Mucosa of rectum (tissue), 2 donors: Measurements from ENCODE around the gene PI4KA.
"Not testable (repeated sequence)": the region's sequence is repeated elsewhere in the genome, so short reads cannot be mapped to it uniquely, and the experiment has no call there.

Source experiments
- H3K27ac ChIP-seq, 2 donors: one replicate each; pipeline ENCODE4 v1.7.0; 2013; ENCODE audit warnings: inconsistent platforms in 2 of 2, low read depth in 2 of 2, low read length in 2 of 2
- H3K27me3 ChIP-seq, 2 donors: one replicate each; pipeline ENCODE4 v1.7.0; 2013; ENCODE audit warnings: low read length in 2 of 2; ENCODE audit not compliant: control insufficient read depth in 2 of 2, insufficient read depth in 2 of 2
- H3K36me3 ChIP-seq, 2 donors: one replicate each; pipeline ENCODE4 v1.7.0; 2013; ENCODE audit warnings: low read length in 2 of 2; ENCODE audit not compliant: control insufficient read depth in 2 of 2, insufficient read depth in 2 of 2
- H3K4me1 ChIP-seq, 2 donors: one replicate each; pipeline ENCODE4 v1.7.0; 2013; ENCODE audit warnings: low read length in 2 of 2, mild to moderate bottlenecking in 1 of 2; ENCODE audit not compliant: control insufficient read depth in 2 of 2, insufficient read depth in 2 of 2
- H3K4me3 ChIP-seq, 2 donors: one replicate each; pipeline ENCODE4 v1.7.0; 2013; ENCODE audit warnings: low read length in 2 of 2
- H3K9ac ChIP-seq, 2 donors: one replicate each; pipeline ENCODE4 v1.7.0; 2013; ENCODE audit warnings: low read length in 2 of 2, low read depth in 1 of 2, mild to moderate bottlenecking in 1 of 2
- H3K9me3 ChIP-seq, 2 donors: one replicate each; pipeline ENCODE4 v1.7.0; 2013; ENCODE audit warnings: low read length in 2 of 2; ENCODE audit not compliant: control insufficient read depth in 2 of 2
- donor health status: healthy.
- donor health status: Normal muscosa, but diverticular disease.

Gene PI4KA

DNA sequence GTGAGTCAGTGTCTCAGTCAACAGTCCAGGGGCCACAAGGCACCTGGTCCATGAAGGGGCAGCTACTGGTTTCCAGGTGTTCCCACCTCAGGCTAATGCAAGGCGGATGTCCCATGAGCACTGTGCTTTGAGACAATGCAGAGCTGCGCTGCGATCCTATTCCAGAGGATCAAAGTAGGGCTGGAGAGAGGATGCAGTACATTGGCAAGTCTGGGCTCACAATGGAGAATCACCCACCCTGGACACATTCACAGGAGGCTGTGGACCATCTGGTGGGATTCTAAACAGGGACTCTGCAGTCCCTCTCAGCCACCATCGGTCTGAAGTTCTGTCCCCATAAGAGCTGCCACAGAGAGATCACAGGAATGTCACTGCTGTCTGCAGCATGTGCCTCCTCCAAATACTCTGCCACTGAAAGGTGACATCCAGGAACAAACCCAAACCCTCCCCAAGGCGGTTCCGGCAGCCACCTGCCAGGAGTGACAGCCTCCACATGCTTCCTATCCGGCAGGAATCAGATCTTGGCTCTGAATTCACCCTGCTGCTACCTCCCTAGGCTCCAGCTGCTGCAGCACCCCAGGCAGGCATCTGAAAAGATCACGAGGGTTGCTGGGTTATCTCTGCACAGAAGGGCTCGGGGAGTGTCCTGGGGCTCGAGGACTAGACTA, 130.0 kb downstream of the PI4KA start:
- H3K9ac ChIP-seq: no peak overlapping the region
- no peak overlapping the region for H3K27ac ChIP-seq
- peaks cover 44 to 50% of the 10 kb centered on the region in 2 donors for H3K36me3 ChIP-seq
- H3K27me3 ChIP-seq: no peaks in the 10 kb centered on the region
- no peaks in the 10 kb centered on the region for H3K4me1 ChIP-seq
- no peak overlapping the region for H3K4me3 ChIP-seq
- H3K9me3 ChIP-seq: no peaks in the 10 kb centered on the region

DNA sequence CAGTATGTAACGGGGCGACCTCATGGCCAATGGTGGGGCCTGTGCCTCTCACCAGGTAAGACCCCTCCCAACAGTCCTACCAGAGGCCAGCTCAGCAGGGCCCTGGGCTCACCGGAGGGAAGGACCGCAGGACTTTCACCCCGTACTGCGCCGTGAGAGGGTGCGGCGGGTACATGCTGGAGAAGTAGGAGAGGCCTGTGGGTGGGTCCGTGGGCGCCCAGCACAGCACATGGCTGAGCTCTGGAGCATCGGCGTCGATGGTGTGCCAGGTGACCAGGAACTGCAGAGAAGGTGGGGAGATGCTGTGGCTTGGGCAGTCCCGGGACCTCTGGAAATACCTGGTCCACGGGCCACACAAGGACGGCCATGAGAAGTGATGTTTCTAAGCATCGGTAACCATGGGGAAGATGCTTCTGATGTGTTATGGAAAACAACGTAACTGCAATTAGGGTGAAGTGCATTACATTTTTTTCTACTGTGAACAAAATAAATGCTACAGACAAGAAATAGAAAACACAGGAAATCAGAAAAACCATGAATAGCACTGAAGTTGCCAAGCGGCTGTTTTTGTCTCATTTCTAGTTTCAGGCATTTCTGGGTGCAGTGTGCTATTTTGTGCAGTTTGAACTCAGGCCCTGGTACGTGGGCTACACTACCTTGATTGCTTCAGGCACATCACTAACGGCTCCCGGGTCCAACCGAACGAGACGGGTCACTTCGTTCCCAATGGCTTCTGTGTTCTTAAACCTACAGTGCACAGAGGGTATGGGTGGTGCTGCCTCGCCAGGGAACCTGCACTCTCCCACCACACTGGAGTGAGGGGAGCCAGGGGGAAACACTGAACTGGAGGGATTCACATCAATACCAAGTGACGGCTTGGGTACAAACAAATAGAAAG, 131.2 kb downstream of the PI4KA start:
- H3K36me3 ChIP-seq: peaks cover 43 to 50% of the 10 kb centered on the region in 2 donors
- H3K9ac ChIP-seq: no peak overlapping the region
- H3K9me3 ChIP-seq: no peaks in the 10 kb centered on the region
- no peak overlapping the region for H3K4me3 ChIP-seq
- H3K4me1 ChIP-seq: no peaks in the 10 kb centered on the region
- H3K27ac ChIP-seq: no peak overlapping the region
- no peaks in the 10 kb centered on the region for H3K27me3 ChIP-seq

DNA sequence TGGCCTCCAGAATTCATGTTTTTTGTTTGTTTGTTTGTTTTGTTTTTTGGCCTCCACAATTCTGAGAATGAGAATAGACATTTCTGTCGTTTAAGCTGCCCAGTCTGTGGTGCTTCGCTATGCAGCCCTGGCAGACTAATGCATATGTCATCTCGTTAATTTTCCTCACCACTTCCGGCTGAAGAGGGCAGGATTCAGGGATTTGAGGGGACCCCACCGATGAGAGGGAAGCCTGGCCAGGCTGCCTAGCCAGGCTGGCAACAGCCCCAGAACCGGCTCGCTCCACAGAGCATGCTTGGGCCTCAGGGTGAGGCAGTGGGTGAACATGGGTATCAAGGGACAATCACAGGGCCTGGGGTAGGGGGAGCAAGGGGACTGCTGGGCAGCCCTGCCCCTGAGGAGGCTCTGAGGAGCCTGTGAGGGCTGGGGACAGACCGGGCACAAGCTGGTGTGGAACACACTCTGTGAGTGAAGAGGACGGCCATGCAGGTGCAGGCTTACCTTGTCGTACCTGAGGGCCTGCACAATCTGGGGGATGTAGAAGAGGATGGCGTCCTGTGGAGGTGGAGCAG, 132.5 kb downstream of the PI4KA start:
- no peaks in the 10 kb centered on the region for H3K4me1 ChIP-seq
- H3K27me3 ChIP-seq: no peaks in the 10 kb centered on the region
- H3K4me3 ChIP-seq: no peak overlapping the region
- no peak overlapping the region for H3K27ac ChIP-seq
- no peaks in the 10 kb centered on the region for H3K9me3 ChIP-seq
- H3K36me3 ChIP-seq: peaks cover 41 to 47% of the 10 kb centered on the region in 2 donors
- H3K9ac ChIP-seq: no peak overlapping the region

DNA sequence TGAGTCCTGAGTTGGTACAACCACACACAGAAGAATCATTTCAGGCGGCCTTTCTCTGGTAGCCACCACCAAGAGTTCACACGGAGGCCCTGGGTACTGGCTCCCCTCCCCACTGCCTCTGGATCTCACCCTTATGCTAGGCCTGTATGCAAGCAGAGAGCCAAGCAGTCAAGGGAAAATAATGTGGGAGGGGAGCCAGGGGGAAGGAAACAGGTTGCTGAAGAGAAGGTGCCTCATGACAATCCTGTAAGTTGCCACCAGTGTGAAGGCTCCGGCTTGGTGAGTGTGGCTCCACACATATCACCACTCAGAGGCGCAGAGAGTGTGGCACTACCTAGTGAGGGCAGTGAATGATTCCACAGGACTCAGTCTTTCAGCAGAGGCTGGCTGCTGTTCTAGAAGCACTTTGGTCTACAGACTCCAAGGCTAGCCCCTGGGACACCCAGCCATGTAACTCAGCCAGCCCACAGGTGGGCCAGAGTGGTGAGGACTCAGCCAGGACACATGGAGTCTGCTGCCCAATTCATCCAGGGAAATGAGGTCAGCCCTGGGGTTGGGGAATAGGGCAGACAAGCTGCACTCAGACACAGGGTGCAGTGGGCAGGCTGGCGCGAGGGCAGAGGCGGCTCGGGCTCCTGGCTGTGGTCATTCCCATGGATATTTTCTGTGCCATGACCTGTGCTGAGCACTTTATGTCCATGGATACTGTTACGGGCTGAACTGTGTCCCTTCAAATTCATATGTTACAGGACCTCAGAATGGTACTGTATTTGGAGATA, 133.7 kb downstream of the PI4KA start:
- no peaks in the 10 kb centered on the region for H3K27me3 ChIP-seq
- H3K36me3 ChIP-seq: peaks cover 40 to 46% of the 10 kb centered on the region in 2 donors
- no peaks in the 10 kb centered on the region for H3K9me3 ChIP-seq
- H3K9ac ChIP-seq: no peak overlapping the region
- no peaks in the 10 kb centered on the region for H3K4me1 ChIP-seq
- no peak overlapping the region for H3K27ac ChIP-seq
- no peak overlapping the region for H3K4me3 ChIP-seq

DNA sequence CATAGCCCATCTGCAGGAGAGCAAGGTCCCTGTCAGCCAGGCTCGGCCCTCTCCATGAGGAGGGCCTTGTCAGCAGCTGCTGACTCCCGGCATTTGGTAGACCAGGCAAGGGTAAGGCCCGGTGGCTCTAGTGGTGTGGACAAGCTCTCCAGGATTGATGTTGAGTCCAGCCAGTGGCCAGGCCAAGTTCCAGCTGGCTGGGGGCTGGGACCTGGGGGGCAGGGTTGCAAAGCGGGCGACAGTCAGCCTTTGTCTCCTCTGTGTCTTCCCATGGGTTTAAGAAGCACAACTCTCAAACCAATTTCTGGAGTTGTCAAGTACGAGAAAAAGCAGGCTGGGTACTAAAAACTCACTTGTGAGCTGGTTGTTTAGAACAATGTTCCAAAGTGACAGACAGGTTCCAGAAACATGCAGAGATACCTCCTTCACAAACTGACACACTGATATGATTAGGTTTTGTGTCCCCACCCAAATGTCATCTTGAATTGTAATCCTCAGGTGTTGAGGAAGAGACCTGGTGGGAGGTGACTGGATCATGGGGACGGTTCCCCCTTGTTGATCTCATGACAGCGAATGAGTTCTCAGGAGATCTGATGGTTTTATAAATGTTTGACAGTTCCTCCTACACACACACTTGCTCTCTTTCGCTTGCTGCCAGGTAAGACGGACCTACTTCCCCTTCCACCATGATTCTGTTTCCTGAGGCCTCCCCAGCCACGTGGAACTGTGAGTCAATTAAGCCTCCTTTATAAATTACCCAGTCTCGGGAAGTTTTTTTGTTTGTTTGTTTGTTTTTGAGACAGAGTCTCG, 137.0 kb downstream of the PI4KA start:
- Histone ChIP-seq H3K9me3 (no peaks in the 10 kb centered on the region), H3K9ac (no peak overlapping the region), H3K27ac (no peak overlapping the region), H3K4me1 (no peaks in the 10 kb centered on the region), H3K36me3 (peaks cover 9 to 15% of the 10 kb centered on the region in 2 donors), H3K27me3 (no peaks in the 10 kb centered on the region), H3K4me3 (no peak overlapping the region)

DNA sequence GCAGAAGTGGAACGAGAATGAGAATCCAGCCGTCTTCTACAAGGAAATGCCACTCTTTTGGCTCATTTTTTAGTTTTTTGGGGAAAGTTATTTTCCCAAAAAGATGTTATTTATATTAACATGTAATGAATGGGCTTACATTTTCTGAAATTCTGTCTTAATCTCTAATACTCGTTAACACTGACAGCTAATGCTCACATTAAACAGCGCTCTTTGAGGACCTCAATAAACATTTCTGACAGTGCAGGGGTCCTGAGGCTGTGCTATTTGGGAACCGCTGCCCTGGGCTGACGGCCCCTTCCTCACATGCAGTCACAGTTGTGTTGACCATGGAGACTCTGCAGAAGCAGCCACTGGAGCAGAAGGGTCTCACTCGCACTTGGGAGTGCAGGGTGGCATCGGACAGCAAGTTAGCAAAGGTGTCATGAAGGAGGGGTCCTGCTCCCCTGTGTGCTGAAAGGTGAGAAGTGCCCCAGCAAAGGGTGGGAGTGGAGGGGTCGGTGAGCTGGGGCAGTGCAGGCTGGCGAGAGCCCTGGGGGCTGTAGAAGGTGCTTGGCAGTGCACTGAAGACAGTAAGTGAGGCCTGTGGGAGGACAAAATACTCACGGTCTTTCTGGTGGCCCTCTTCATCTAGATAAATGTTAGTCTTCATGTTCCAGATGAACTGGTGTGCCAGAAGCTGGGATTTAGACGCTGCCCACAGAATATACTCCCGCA, 137.8 kb downstream of the PI4KA start:
- no peaks in the 10 kb centered on the region for H3K4me1 ChIP-seq
- peaks cover 2 to 7% of the 10 kb centered on the region in 2 donors for H3K36me3 ChIP-seq
- no peaks in the 10 kb centered on the region for H3K9me3 ChIP-seq
- no peak overlapping the region for H3K27ac ChIP-seq
- no peaks in the 10 kb centered on the region for H3K27me3 ChIP-seq
- H3K9ac ChIP-seq: no peak overlapping the region
- H3K4me3 ChIP-seq: no peak overlapping the region

DNA sequence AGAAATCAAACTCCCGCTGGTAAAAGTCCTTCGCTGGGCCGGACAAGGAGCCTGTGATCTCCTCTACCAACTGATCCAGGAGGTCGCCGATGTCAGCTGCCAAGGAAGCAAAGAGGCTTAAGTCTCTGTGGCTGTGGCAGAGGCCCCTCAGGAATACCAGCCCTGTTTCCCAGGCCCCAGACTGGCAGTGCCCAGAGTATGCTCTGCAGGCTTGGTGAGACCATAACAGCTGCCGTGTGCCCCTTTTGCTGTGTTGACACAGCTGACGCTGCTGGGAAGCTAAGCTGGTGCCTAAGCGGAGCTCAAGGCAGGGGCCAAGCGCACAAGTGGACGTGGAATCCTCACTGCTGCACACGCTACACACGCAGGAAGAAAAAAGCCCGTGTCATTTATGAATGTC, 139.9 kb downstream of the PI4KA start:
- not testable (repeated sequence) for H3K27me3 ChIP-seq, H3K36me3 ChIP-seq, H3K4me1 ChIP-seq, H3K4me3 ChIP-seq, H3K27ac ChIP-seq, H3K9me3 ChIP-seq, H3K9ac ChIP-seq

DNA sequence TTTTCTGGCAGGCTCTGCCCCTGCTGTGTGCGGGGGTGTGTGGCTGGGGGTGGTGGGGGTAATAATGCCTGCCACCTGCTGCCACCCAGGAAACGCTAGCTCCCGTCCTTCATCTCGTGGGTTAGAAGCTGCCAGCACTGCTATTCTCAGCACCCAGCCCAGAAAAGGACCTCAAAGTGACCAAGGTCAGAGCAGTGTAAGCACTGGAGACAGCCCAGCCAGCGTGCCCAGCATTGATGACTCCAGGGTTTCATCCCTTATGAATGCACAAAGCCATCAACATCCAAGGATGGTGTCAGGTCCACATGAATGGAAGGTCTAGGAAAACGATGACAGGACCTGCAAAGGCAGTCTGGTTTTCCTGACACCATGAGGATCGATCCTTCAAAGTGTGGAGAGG, 140.6 kb downstream of the PI4KA start:
- H3K27me3 ChIP-seq, H3K4me3 ChIP-seq, H3K27ac ChIP-seq, H3K36me3 ChIP-seq, H3K4me1 ChIP-seq, H3K9me3 ChIP-seq, H3K9ac ChIP-seq: not testable (repeated sequence)

DNA sequence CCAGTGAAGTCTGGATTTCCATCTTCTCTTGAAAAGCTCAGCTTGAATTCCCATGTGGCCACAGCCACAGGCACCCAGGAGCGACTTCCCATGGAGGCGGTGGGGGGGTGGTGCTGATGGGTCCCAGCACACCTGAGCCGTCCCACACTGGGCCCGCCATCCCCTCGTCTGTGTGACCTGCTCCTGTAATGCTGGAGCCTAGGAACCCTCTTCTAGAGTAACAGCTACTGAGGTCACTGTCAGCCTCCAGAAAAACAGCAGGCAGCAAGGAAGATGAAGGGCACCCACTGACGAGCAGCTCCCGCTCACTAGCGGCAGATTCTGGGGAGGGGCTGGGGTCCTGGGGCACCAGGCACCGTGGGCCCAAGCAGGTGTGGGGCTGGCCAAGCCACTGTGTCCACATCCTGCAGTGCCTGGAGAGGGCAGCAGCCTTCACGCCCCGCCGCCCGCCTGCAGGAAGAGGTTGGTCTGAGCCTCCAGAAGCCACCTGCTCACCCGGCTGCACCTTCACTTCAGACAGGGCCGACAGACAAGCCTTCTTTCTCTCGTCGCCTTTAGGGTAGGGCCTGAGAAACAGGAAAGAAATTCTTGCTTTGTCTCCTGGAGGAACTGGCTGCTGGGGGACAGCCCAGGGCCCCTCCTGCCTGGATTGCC, 141.3 kb downstream of the PI4KA start:
- H3K36me3 ChIP-seq, H3K9ac ChIP-seq, H3K4me3 ChIP-seq, H3K9me3 ChIP-seq, H3K27me3 ChIP-seq, H3K27ac ChIP-seq, H3K4me1 ChIP-seq: not testable (repeated sequence)
